GM21423 (cell line): ENCODE measurements around the gene PITPNB.

Experiments used
- ATAC-seq: cut with Tn5 transposase; IDR thresholded peaks from one replicate; pipeline ENCODE4 v1.9.1; 2021; ENCODE audit warnings: mild to moderate bottlenecking, moderate library complexity; ENCODE audit not compliant: unreplicated experiment

Gene PITPNB

GRCh38 chr22:27834364-27835185, 84.5 kb downstream of the PITPNB start:
- no peak for ATAC-seq

- no peak for ATAC-seq
These were observed 85.3 kb downstream of the PITPNB start for GRCh38 chr22:27833803-27834202.

GRCh38 chr22:27832606-27833005, 86.5 kb downstream of the PITPNB start:
- ATAC-seq = no peak

GRCh38 chr22:27829620-27830019, 89.4 kb downstream of the PITPNB start:
- ATAC-seq = no peak

GRCh38 chr22:27827604-27828587, 91.2 kb downstream of the PITPNB start:
- ATAC-seq = no peak

- no peak for ATAC-seq
These were observed 93.9 kb downstream of the PITPNB start for GRCh38 chr22:27825174-27825573.

GRCh38 chr22:27823221-27823620, 95.8 kb downstream of the PITPNB start:
- no peak for ATAC-seq

GRCh38 chr22:27820896-27821866, 97.9 kb downstream of the PITPNB start:
- ATAC-seq = no peak

GRCh38 chr22:27816552-27816951, 102.5 kb downstream of the PITPNB start:
- no peak for ATAC-seq

- no peak for ATAC-seq
These were observed 103.1 kb downstream of the PITPNB start for GRCh38 chr22:27815826-27816530.

- ATAC-seq = no peak
These were observed 104.1 kb downstream of the PITPNB start for GRCh38 chr22:27814993-27815392.

- ATAC-seq = no peak
These were observed 107.3 kb downstream of the PITPNB start for GRCh38 chr22:27811778-27812177.

- no peak for ATAC-seq
These were observed 108.4 kb downstream of the PITPNB start for GRCh38 chr22:27810609-27811151.

GRCh38 chr22:27809700-27810608, 109.1 kb downstream of the PITPNB start:
- no peak for ATAC-seq

- no peak for ATAC-seq
These were observed 109.8 kb downstream of the PITPNB start for GRCh38 chr22:27809226-27809603.

- no peak for ATAC-seq
These were observed 110.4 kb downstream of the PITPNB start for GRCh38 chr22:27808451-27809225.

- no peak for ATAC-seq
These were observed 113.2 kb downstream of the PITPNB start for GRCh38 chr22:27805841-27806240.
